Measurements from ENCODE around the gene PRELID1.
"Not testable (repeated sequence)": the region's sequence is repeated elsewhere in the genome, so short reads cannot be mapped to it uniquely, and the experiment has no call there.

Gene PRELID1

DNA sequence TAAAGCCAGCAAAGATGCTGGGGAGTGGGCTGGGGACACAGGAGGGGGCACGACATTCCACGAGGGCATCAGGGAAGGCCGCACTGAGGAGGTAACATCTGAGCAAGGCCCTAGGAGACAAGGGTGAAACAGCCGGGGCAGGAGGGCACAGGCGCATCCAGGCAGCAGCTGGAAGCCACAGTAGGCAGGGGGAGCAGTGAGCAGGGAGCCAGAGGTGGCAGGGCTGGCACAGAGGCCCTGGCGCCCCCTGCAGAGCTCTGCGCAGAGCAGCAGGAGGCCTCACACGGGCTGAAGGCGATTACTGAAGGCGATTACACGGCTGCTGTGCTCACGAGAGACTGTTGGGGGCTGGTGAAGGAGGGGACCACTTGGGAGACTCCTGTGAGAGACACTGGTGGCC lies 32.5 kb downstream of the PRELID1 start:
- no peak for DNase-seq (ENCODE audit: low spot score)

DNA sequence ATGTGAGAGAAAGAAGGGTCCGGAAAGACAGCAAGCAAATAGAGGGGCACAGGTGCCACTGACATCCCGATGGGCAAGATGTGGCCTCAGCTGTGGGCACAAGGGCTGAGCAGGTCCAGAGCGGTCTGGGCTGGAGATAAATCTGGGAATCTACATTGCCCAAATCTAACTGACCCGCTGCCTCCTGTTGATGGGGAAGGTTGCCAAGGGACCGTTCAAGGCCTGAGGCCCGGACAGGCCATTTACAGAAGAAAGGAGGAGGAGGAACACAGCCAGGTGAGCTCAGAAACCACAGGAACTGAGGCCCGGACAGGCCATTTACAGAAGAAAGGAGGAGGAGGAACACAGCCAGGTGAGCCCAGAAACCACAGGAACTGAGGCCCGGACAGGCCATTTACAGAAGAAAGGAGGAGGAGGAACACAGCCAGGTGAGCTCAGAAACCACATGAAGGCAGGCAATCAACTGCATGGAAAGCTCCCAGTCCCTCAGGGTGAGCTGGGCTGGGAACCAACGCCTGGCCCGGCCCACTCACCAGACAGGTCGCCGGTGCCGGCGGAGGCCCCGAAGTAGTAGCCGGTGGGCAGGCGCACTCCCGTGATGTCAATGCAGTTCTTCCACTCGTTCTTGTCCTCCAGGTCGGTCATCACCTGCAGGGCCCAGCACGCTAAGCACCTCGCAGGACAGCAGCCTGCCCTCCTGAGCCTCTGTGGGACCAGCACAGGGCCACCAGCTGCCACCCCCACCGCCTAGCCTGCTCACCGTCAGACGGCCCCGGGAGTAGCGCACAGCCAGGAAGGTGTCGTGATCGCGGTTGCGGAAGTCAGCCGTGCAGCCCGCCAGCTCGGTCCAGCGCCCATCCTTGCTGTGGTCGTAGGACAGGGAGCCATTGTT lies 33.2 kb downstream of the PRELID1 start:
- DNase-seq (ENCODE audit: low spot score): no peak

DNA sequence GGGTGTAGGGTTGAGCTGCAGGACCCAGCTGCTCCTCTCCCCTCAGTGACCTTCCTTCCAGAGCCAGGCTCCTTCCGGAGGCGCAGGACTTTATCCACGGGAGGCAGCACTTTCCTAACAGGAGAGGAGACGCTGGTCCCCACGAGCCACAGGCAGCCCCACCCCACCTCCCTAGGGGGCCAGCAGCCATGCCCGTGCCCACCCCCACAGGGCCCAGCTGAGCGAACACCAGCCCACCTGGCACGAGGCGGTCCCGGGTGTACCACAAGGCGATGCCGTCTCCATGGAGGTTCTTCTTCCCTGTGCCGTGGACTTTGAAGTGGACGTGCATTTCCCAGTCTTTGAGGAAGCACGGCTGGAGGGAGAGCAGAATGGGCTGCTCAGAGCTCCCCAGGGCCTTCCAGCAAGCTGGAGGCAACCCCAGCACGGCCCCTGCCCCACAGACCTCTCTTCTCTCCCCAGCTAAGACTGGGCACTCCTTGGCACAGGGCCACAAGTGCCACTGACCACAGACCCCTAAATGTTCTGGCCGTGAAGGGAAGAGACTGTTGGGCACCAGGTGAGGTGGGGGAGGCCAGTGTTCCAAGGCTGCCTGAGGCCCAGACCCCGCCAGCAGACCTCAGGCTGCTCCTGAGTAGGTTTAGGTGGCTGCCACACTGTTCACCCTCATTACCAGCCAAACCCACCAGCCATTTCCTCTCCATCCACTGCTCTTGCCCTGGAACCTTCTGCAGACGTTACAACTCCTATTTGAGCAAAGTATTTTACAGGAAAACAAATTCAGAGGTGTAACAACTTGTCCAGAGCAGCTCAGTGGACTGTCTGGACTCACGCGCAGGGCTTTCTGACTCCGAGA lies 34.9 kb downstream of the PRELID1 start:
- no peak for DNase-seq (ENCODE audit: low spot score)

DNA sequence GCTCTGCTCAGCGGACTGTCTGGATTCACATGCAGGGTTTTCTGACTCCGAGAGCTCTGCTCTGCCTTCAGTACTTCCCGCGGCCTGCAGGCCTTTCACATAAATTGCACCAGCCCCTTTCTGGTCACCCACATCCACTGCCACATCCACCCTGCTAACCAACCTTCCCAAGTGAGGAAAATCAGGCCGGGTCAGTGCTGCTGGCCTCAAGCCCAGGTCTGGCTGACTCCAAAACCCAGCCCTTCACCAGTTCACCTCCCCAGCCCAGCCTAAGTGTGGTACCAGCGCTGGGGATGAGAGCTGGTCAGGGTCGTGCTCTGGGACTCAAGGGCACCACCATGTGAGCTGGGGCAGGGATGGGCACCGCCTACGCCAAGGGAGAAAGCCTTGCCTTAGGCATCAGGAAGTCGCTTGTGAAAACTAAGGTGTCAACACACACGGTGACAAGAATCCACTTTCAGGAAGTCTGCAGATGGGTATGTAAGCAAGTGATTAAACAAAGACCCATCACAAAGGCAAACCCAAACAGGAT lies 35.6 kb downstream of the PRELID1 start:
- DNase-seq (ENCODE audit: low spot score): no peak

DNA sequence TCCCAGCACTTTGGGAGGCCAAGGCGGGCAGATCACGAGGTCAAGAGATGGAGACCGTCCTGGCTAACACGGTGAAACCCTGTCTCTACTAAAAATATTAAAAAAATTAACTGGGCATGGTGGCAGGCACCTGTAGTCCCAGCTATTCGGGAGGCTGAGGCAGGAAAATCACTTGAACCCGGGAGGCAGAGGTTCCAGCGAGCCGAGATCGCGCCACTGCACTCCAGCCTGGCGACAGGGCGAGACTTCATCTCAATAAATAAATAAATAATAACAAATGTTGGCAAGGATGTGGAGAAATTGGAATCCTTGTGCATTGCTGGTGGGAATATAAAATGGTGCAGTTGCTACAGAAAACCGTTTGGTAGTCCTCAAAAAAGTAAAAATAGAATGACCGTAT lies 39.4 kb downstream of the PRELID1 start:
- DNase-seq (ENCODE audit: low spot score): not testable (repeated sequence)

DNA sequence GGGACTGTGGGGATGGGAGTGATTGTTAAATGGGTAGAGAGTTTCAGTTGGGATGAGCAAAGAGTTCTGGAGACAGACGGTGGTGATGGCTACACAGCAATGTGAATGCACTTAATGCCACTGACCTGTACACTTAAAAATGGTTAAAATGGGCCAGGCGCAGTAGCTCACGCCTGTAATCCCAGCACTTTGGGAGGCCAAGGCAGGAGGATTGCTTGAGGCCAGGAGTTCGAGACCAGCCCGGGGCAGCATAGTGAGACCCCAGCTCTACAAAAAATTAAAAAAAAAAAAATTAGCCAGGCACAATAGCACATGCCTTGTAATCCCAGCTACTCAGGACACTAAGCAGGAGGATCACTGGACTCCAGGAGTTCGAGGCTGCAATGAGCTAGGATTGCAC lies 40.2 kb downstream of the PRELID1 start:
- no peak for DNase-seq (ENCODE audit: low spot score)

DNA sequence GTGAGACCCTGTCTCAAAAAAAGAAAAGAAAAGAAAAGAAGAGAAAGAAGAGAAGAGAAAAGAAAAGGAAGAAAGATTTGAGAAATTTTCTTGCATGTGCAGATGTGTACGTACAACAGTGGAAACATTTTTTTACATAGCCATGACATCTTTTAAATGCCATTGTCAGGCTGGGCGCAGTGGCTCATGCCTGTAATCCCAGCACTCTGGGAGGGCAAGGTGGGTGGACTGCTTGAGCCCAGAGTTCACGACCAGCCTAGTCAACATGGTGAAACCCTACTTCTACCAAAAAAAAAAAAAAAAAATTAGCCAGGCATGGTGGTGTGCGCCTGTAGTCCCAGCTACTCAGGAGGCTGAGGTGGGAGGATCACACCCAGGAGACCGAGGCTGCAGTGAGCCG lies 41.3 kb downstream of the PRELID1 start:
- no peak for DNase-seq (ENCODE audit: low spot score)

DNA sequence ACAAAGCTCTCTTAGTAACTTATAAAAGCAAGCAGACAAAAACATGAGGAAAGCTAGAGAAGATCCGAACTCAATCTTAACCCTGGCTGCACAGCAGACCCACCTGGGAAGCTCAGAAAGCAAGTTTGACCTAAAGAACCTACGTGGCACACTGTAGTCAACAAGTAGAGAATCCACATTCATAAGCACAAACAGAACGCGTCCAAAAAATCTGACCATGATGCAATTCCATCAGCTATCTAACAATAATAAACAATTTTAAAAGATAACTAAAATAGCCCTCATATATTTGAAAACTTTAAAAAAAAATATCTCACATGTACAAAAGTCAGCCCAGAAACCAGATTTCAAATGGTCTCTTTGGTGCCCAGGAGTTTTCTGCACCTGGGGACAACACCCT lies 43.2 kb downstream of the PRELID1 start:
- DNase-seq (ENCODE audit: low spot score): no peak

DNA sequence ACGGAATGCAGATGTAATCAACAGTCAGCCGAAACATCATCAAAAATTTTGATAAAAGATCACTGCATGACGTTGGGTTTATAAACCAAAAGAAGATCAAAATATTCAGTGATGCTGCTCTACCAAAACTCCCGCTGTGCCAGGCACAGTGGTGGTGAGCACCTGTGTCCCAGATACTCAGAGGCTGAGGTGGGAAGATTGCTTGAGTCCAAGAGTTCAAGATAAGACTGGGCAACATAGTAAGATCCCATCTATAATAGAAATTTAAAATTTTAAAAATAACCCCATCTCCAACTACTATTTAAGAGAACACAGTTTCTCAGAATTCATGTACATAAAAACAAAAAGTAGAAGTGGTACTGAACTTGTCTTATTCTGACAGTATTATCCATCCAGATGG lies 44.1 kb downstream of the PRELID1 start:
- no peak for DNase-seq (ENCODE audit: low spot score)

DNA sequence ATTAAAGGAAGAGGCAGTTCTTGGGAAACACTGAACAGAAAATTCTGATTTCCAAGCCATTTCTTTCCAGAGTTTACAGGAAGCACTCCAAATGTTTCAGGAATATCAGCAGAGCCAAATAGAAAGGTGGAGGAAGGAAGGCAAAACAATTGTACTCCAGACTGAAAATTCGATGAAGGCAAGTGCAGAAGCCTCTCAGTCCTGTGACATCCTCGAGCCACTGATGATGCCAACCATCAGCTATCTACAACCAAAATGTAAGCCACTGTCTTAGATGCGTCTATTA lies 45.7 kb downstream of the PRELID1 start:
- DNase-seq (ENCODE audit: low spot score): no peak

DNA sequence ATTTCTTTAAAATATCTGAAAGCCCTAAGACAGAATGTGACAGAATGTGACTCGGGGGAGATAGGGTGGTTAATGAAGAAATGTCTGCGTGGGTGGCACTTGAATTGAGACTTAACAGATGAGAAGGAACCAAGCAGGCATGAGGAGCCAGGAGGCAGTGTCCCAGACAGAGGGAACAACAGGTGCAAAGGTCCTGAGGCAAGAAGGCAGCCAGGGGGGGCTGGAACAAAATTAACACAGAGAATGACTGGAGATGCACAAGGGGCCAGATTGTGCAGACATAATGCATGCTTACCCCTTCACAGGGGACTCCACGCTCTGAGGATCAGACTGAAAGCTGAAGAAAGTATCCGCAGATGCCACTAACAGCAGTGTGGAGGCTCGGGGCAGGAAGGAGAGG lies 46.2 kb downstream of the PRELID1 start:
- DNase-seq (ENCODE audit: low spot score): no peak

DNA sequence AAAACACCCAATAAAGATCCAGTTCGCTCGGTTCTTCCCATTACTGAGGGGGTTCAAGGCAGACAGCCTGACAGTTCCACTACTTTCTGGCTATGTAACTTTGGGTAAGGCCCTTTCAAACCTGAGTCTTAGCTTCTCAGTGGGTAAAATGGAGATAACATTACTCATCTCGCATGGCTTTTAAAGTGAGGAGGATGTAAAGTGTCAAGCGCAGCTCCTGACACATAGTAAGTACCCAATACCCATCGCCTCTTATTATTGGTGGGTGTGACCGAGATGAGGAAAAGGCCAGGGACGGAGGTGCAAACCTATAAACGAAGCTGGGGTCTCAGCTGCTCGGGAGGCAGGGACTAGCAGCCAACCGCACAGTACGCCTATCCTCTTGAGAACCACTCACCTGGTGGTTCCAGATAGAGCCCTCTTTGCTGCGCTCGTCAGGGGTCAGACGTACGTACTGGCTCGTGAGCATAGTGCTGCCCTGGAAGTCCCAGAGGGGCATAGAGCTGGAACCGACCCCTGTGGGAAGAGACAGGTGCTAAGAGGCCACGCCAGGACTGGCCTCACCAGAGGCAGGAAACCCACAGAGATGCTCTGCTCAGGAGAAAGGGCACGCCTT lies 47.3 kb downstream of the PRELID1 start:
- no peak for DNase-seq (ENCODE audit: low spot score)

DNA sequence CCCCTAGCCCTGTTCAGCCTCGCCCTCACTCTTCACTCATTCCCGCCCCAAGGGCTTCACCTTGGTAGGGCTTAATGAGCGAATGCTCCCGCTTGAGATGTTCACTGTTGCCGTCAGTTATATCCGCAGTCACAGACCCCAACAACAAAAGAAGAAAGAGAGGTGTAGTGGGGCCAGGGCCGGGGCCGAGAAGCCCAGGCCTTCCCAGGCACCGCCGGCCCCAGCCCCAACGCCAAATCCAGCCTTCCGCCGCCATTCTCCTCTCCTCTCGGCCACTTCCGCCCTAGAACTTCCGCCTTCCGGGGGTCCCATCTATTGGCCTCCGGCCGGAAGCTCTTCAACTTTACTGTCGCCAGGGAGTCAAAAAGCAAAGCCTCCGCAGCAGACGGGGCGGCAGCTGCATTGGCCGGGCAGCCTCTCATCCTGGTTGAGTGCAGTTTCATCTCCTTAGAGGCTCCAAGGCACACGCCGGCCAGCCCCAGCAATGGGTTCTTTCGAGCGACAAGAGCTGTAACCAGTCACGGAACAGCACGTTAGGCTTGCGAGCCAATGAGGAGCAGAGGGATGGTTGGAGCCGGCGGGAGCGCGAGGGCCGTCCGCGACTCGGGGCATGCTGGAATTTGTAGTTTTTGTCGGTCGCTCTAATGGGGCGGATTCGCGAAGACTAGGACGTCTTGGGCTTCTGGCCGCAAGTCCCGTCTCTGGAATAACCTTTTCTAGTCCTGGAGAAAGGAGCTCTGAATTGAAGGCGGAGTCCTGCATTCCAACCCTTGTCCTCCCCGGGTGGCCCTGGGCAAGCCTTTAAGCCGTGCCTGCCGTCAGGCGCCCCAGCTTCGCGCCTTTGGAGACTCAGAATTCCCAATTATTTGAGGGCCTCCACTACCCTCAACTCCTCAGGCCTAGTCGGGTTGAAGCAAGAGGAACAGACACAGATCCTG lies 48.1 kb downstream of the PRELID1 start, which contains the start of gene LMAN2:
LMAN2 (minus strand) TSS at position 277 of the 938 bp plus-strand sequence; CDS start at position 256, 21 bp downstream.
- peak; percentile 95 for DNase-seq (ENCODE audit: low spot score)

DNA sequence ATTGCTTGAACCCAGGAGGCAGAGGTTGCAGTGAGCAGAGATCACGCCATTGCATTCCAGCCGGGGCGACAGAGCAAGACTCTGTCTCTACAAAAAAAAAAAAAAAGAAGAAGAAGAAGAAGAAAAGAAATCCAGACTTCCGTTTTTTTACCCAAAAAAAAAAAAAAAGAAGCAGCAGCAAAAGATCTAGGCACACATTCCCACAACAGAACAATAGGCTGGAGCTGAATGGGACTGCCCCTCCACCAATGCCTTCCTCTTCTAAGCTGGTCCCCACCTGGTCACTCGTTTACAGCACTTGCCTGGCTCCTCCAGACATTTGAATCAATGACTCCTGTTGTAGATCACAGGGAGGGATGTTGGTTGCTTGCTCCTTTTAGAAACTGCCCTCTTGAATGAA lies 49.5 kb downstream of the PRELID1 start:
- DNase-seq (ENCODE audit: low spot score): no peak

DNA sequence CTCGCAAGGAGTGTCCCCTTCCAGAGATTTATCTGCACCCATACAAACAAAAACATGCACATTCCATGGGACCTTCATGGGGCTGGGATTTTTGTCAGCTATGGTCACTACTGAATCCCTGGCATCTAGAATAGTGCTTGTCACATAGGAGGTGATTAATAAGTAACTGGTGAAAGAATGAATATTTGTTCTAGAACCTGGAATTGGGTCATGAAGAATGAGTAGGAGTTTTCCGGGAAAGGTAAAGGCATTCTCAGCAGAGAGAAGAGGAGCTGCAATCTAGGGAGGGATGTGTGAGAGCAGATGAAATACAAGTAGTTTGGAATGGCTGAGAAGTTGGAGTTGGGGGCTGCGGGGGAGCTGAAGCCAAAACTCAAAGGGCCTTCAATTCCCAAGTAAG lies 50.7 kb downstream of the PRELID1 start:
- DNase-seq (ENCODE audit: low spot score): no peak

DNA sequence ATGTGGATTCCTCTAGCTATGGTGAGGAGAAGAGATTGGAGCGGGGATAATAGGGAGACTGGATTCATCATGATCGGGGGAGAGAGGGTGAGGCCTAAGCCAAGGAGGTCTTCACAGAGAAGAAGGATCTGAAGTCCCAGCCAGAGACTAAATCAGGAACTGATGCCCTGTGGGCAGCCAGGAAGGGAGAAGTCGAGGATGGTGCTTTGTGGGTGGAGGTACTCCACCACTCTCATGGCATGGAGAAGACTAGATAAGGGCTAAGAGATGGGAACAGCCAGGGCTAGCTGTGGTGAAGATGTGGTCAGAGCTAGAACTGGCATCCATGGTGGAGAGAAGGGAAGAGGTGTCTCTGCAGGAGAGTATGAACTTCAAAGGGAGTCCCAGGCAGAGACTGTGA lies 51.1 kb downstream of the PRELID1 start:
- DNase-seq (ENCODE audit: low spot score): no peak

DNA sequence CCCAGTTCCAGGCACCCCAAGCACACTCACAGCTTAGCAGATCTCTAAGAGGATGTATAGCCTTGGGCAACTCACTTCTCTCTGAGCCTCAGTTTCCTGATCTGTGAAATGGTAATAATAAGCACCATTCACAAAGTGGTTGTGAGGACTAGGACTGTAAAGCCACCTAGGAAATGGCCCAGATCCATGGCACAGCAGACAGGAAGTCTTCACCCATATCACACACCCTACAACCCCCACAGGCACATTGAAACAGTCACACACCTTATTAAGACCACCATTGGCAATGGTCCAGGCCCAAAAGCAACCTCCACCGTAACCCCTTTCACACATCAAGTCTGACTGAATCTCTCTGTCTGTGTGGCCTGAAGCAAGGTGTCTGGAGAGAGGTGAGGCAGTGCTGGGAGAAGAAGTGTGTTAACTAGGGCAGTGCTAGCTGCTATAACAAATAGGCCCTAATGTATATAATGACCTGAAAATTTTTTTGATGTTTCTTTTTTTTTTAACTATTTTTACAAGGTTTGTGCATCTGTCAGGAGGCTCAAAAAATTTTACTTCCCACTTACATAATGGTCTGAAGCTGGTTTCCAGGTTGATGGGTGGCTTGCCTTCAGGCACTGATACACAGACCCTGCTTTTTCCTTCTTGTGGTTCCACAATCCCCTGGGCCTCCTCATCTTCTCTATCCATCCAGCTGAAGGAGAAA lies 51.7 kb downstream of the PRELID1 start:
- DNase-seq (ENCODE audit: low spot score): no peak

DNA sequence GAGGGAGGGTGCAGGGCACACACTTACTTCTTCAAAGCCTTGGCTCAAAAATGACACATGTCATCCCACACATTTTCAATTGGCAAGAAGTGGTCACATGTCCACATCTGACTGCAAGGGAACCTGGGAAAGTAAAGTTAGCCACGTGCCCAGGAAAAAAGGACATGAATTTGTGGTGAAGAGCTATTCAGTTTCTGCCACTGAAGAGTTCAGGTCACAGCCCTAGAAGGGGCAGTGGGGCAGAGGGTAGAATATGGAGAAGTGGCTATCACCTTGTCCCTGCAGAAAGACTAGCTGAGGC lies 52.2 kb downstream of the PRELID1 start:
- DNase-seq (ENCODE audit: low spot score): no peak
